ENCODE results near the gene NR6A1.
A peak's percentile ranks its signal among the peaks of the same experiment; 100 is the strongest.

Gene NR6A1

GRCh38 chr9:124514874-124515273, 256.2 kb downstream of the NR6A1 start:
- DNase-seq (ENCODE audit: low read depth, low spot score): no peak
- Histone ChIP-seq H3K27me3 (ENCODE audit: insufficient read depth, insufficient read length) (no peaks in the 10 kb centered on the region), H3K4me3 (ENCODE audit: insufficient read length, low read depth) (no peak overlapping the region)

GRCh38 chr9:124514125-124514524, 257.0 kb downstream of the NR6A1 start:
- DNase-seq (ENCODE audit: low read depth, low spot score): no peak
- Histone ChIP-seq H3K9ac (ENCODE audit: insufficient read length, low read depth) (no peak overlapping the region), H3K36me3 (ENCODE audit: insufficient read depth, insufficient read length, low read length) (no peaks in the 10 kb centered on the region), H3K9me3 (ENCODE audit: insufficient read depth, low read length) (no peaks in the 10 kb centered on the region), H3K27me3 (ENCODE audit: insufficient read depth, insufficient read length) (no peaks in the 10 kb centered on the region), H3K4me1 (ENCODE audit: insufficient read depth, insufficient read length) (peaks cover 18% of the 10 kb centered on the region), H3K4me3 (ENCODE audit: insufficient read length, low read depth) (no peak overlapping the region)
- TF ChIP-seq ZNF274 (IDR thresholded peaks at IDR 0.05; ENCODE audit: low read depth, low read length) (no peak), YY1 (IDR thresholded peaks at IDR 0.05; ENCODE audit: insufficient read depth, insufficient read length) (no peak), SUZ12 (IDR thresholded peaks at IDR 0.05; ENCODE audit: extremely low read depth, insufficient read depth, insufficient read length) (no peak)

More at GRCh38 chr9:124514874-124515273, 256.2 kb downstream of the NR6A1 start:
- no peaks in the 10 kb centered on the region for H3K36me3 ChIP-seq (ENCODE audit: insufficient read depth, insufficient read length, low read length)
- no peaks in the 10 kb centered on the region for H3K9me3 ChIP-seq (ENCODE audit: insufficient read depth, low read length)
- no peak overlapping the region for H3K9ac ChIP-seq (ENCODE audit: insufficient read length, low read depth)
- H3K4me1 ChIP-seq (ENCODE audit: insufficient read depth, insufficient read length): peaks cover 18% of the 10 kb centered on the region
- no peak for TF ChIP-seq SUZ12 (IDR thresholded peaks at IDR 0.05; ENCODE audit: extremely low read depth, insufficient read depth, insufficient read length)
- TF ChIP-seq YY1 (IDR thresholded peaks at IDR 0.05; ENCODE audit: insufficient read depth, insufficient read length): no peak
- no peak for TF ChIP-seq ZNF274 (IDR thresholded peaks at IDR 0.05; ENCODE audit: low read depth, low read length)

GRCh38 chr9:124513376-124513994, 257.6 kb downstream of the NR6A1 start:
- TF ChIP-seq YY1 (IDR thresholded peaks at IDR 0.05; ENCODE audit: insufficient read depth, insufficient read length): no peak
- H3K4me3 ChIP-seq (ENCODE audit: insufficient read length, low read depth): no peak overlapping the region
- no peaks in the 10 kb centered on the region for H3K9me3 ChIP-seq (ENCODE audit: insufficient read depth, low read length)
- H3K27me3 ChIP-seq (ENCODE audit: insufficient read depth, insufficient read length): no peaks in the 10 kb centered on the region
- no peak overlapping the region for H3K9ac ChIP-seq (ENCODE audit: insufficient read length, low read depth)
- no peaks in the 10 kb centered on the region for H3K36me3 ChIP-seq (ENCODE audit: insufficient read depth, insufficient read length, low read length)
- H3K4me1 ChIP-seq (ENCODE audit: insufficient read depth, insufficient read length): peaks cover 18% of the 10 kb centered on the region
- DNase-seq (ENCODE audit: low read depth, low spot score): no peak

GRCh38 chr9:124512806-124513204, 258.3 kb downstream of the NR6A1 start:
- DNase-seq (ENCODE audit: low read depth, low spot score): no peak
- H3K4me3 ChIP-seq (ENCODE audit: insufficient read length, low read depth): no peak overlapping the region
- TF ChIP-seq ZNF274 (IDR thresholded peaks at IDR 0.05; ENCODE audit: low read depth, low read length): no peak
- TF ChIP-seq YY1 (IDR thresholded peaks at IDR 0.05; ENCODE audit: insufficient read depth, insufficient read length): no peak
- no peak for TF ChIP-seq SUZ12 (IDR thresholded peaks at IDR 0.05; ENCODE audit: extremely low read depth, insufficient read depth, insufficient read length)
- no peak overlapping the region for H3K9ac ChIP-seq (ENCODE audit: insufficient read length, low read depth)
- H3K27me3 ChIP-seq (ENCODE audit: insufficient read depth, insufficient read length): no peaks in the 10 kb centered on the region
- no peaks in the 10 kb centered on the region for H3K9me3 ChIP-seq (ENCODE audit: insufficient read depth, low read length)
- no peaks in the 10 kb centered on the region for H3K36me3 ChIP-seq (ENCODE audit: insufficient read depth, insufficient read length, low read length)
- peaks cover 13% of the 10 kb centered on the region for H3K4me1 ChIP-seq (ENCODE audit: insufficient read depth, insufficient read length)

DNA sequence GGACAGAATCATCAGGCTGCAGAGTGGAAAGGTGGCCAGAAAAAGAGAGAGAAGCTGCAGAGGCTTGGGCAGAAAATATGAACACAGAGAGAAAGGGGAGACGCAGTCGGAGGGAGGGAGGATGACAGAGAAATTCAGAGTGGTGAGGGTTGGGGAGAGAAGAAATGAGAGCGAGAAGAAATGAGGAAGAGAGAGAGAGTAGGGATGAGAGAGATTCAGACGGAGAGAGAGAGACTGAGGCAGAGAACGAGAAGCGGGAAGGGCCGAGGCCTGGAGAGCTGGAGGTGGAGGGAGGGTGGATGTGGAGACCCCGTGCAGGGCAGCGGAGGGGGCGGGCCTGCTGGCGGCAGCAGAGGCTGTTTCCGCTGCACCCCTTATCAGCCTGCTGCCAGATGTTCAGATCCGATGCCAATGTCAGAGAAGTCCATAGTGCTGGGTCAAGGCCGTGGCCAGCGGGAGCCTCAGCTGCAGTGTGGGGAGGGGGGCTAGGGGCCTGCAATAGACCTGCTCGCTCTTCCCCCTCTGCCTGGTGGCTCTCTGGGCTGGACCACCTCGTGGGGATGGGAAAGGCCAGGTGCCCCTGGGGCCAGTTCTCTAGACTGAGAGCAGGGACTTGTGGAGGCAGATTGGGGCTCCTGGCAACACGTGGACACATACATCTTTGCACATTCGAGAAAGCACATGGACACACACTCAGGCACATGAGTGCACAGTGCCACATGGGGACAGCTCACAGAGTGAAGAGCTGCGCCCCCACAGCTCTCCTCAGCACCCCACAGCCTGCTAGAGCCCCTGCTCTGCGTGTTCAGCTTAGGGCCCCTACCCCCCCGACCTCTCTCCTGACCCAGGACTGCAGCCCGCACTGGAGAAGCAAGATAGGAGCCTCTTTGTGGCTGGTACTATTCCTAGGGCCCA, 259.0 kb downstream of the NR6A1 start:
- no peak for DNase-seq (ENCODE audit: low read depth, low spot score)
- H3K9ac ChIP-seq (ENCODE audit: insufficient read length, low read depth): peak overlapping the region; percentile 37

GRCh38 chr9:124511426-124511840, 259.7 kb downstream of the NR6A1 start:
- Histone ChIP-seq H3K4me1 (ENCODE audit: insufficient read depth, insufficient read length) (peaks cover 22% of the 10 kb centered on the region), H3K36me3 (ENCODE audit: insufficient read depth, insufficient read length, low read length) (no peaks in the 10 kb centered on the region), H3K9me3 (ENCODE audit: insufficient read depth, low read length) (no peaks in the 10 kb centered on the region), H3K4me3 (ENCODE audit: insufficient read length, low read depth) (no peak overlapping the region), H3K9ac (ENCODE audit: insufficient read length, low read depth) (peak overlapping the region; percentile 4), H3K27me3 (ENCODE audit: insufficient read depth, insufficient read length) (no peaks in the 10 kb centered on the region)
- TF ChIP-seq ZNF274 (IDR thresholded peaks at IDR 0.05; ENCODE audit: low read depth, low read length) (no peak), YY1 (IDR thresholded peaks at IDR 0.05; ENCODE audit: insufficient read depth, insufficient read length) (no peak), SUZ12 (IDR thresholded peaks at IDR 0.05; ENCODE audit: extremely low read depth, insufficient read depth, insufficient read length) (no peak)
- peak; percentile 20 for DNase-seq (ENCODE audit: low read depth, low spot score)

More for the DNA sequence above, 259.0 kb downstream of the NR6A1 start:
- TF ChIP-seq SUZ12 (IDR thresholded peaks at IDR 0.05; ENCODE audit: extremely low read depth, insufficient read depth, insufficient read length) (no peak), YY1 (IDR thresholded peaks at IDR 0.05; ENCODE audit: insufficient read depth, insufficient read length) (no peak), ZNF274 (IDR thresholded peaks at IDR 0.05; ENCODE audit: low read depth, low read length) (no peak)
- H3K4me1 ChIP-seq (ENCODE audit: insufficient read depth, insufficient read length): peaks cover 16% of the 10 kb centered on the region
- H3K4me3 ChIP-seq (ENCODE audit: insufficient read length, low read depth): no peak overlapping the region
- H3K36me3 ChIP-seq (ENCODE audit: insufficient read depth, insufficient read length, low read length): no peaks in the 10 kb centered on the region
- H3K9me3 ChIP-seq (ENCODE audit: insufficient read depth, low read length): no peaks in the 10 kb centered on the region
- no peaks in the 10 kb centered on the region for H3K27me3 ChIP-seq (ENCODE audit: insufficient read depth, insufficient read length)
